A673 (cell line): ENCODE data around the gene SMAD5.

Experiments
- CTCF ChIP-seq: fragments of 300-800, 200-600 bp; sonication (generic); conservative IDR thresholded peaks from 2 replicates; pipeline ENCODE4 v1.5.1; 2017; ENCODE audit warnings: low read depth, mild to moderate bottlenecking, antibody characterized with exemption, low read length, moderate library complexity, mixed read lengths
- EZH2 ChIP-seq: fragments of 200-600 bp; sonication (generic); IDR thresholded peaks from 2 replicates; pipeline ENCODE4 v1.6.1; 2017; ENCODE audit warnings: borderline replicate concordance, low read depth, mild to moderate bottlenecking, mixed read lengths, antibody characterized with exemption, low read length; ENCODE audit not compliant: poor library complexity, severe bottlenecking

GRCh38 chr5:136201870-136202269 lies 69.2 kb downstream of the SMAD5 start:
- no peak for TF ChIP-seq CTCF
- TF ChIP-seq EZH2 = no peak
